GM12878 (cell line): Measurements from ENCODE around the gene PUS3. TPM values are rescaled to one million over a fixed set of nuclear protein-coding genes. Genes with fewer than 3 reads are reported as not detected.

ENCODE experiments used
- ATAC-seq: fragments of 200-7000 bp; cut with Tn5 transposase; 3 replicates; pipeline ENCODE4 v1.9.1; 2020; ENCODE audit warnings: mild to moderate bottlenecking, moderate library complexity
- BruUV-seq: library from RNA; stranded (reverse); fragments of 400-500 nt; replicated peaks from 2 replicates; lab custom pipeline; 2021; lab: Mats Ljungman, UMichigan
- CTCF ChIA-PET: fragments of 300-600 bp; sonication (Branson Sonifier 250); formaldehyde crosslinking; extraction: SDS; loops from one replicate; lab custom pipeline; 2021; ENCODE audit warnings: inconsistent platforms; lab: Yijun Ruan, JAX
- POLR2A ChIA-PET: fragments of 350-600 bp; formaldehyde crosslinking; extraction: SDS; loops from one replicate; lab custom pipeline; 2021; ENCODE audit warnings: inconsistent platforms; lab: Charles Lee
- RAD21 ChIA-PET: fragments of 300-600 bp; sonication (Branson Sonifier 250); formaldehyde crosslinking; loops from one replicate; lab custom pipeline; 2023; ENCODE audit warnings: antibody characterized with exemption; ENCODE audit not compliant: unreplicated experiment; lab: Charles Lee
- SMC1A ChIA-PET: fragments of 300-600 bp; sonication (Branson Sonifier 250); formaldehyde crosslinking; loops from one replicate; lab custom pipeline; 2023; ENCODE audit not compliant: unreplicated experiment, uncharacterized antibody; lab: Charles Lee
- DNase-seq: peaks from one replicate; pipeline ENCODE4 v3.0.0-alpha.2; 2011; ENCODE audit warnings: low read depth, low spot score
- FAIRE-seq: peaks from 3 replicates; lab custom pipeline; 2011; peaks lifted over from hg19 to GRCh38; lab: Jason Lieb, UNC
- H2AFZ ChIP-seq: 2 replicates; pipeline ENCODE4 v1.6.0; 2011; ENCODE audit warnings: low read depth, low read length, control low read depth; ENCODE audit not compliant: control insufficient read depth
- H3K27ac ChIP-seq: 2 replicates; pipeline ENCODE4 v1.5.1; 2011; ENCODE audit warnings: control low read depth; ENCODE audit not compliant: control insufficient read depth, insufficient read depth
- H3K27me3 ChIP-seq, 2 experiments: replicated peaks in 1 of 2; 2 replicates each; pipeline versions ENCODE4 v1.6.0 to v1.6.1; 2011; ENCODE audit warnings: low read length in 1 of 2; ENCODE audit not compliant: control insufficient read depth in 2 of 2, insufficient read depth in 2 of 2
- H3K36me3 ChIP-seq, 2 experiments: 2 replicates each; pipeline ENCODE4 v1.5.1; 2011; ENCODE audit warnings: low read length in 1 of 2; ENCODE audit not compliant: control insufficient read depth in 2 of 2, insufficient read depth in 2 of 2
- H3K4me1 ChIP-seq: 2 replicates; pipeline ENCODE4 v1.6.1; 2011; ENCODE audit warnings: mild to moderate bottlenecking, low read length, moderate library complexity, mixed read lengths; ENCODE audit not compliant: control insufficient read depth, insufficient read depth
- H3K4me2 ChIP-seq: 2 replicates; pipeline ENCODE4 v1.6.0; 2011; ENCODE audit warnings: control low read depth; ENCODE audit not compliant: control insufficient read depth, insufficient read depth
- H3K4me3 ChIP-seq: fragments of 200-600 bp; sonication (generic); 2 replicates; pipeline ENCODE4 v1.5.1; 2016
- H3K79me2 ChIP-seq: 2 replicates; pipeline ENCODE4 v1.6.0; 2011; ENCODE audit warnings: low read length; ENCODE audit not compliant: control insufficient read depth, insufficient read depth
- H3K9ac ChIP-seq: 2 replicates; pipeline ENCODE4 v1.8.0; 2011; ENCODE audit warnings: low read length, control low read depth, mixed read lengths; ENCODE audit not compliant: control insufficient read depth, insufficient read depth
- H3K9me3 ChIP-seq: replicated peaks from 3 replicates; pipeline ENCODE4 v1.5.1; 2011; ENCODE audit warnings: mild to moderate bottlenecking, low read length; ENCODE audit not compliant: control insufficient read depth, insufficient read depth
- H4K20me1 ChIP-seq: 2 replicates; pipeline ENCODE4 v1.6.0; 2011; ENCODE audit not compliant: control insufficient read depth, insufficient read depth
- JUNB ChIP-seq: IDR thresholded peaks from 2 replicates; pipeline ENCODE4 v1.6.1; 2016; ENCODE audit warnings: antibody characterized with exemption, mild to moderate bottlenecking
- MTA2 ChIP-seq: fragments of 450-650 bp; IDR thresholded peaks from 2 replicates; pipeline ENCODE4 v1.6.1; 2016; ENCODE audit warnings: low read depth, mild to moderate bottlenecking, moderate library complexity
- MTA3 ChIP-seq: IDR thresholded peaks from 2 replicates; pipeline ENCODE4 v1.6.1; 2012; ENCODE audit warnings: low read length, inconsistent platforms, borderline replicate concordance
- NFIC ChIP-seq: IDR thresholded peaks from 2 replicates; pipeline ENCODE4 v1.6.1; 2012; ENCODE audit warnings: low read depth, mild to moderate bottlenecking, inconsistent platforms, low read length, moderate library complexity
- PAX5 ChIP-seq: IDR thresholded peaks from 2 replicates; pipeline ENCODE4 v1.6.1; 2011; ENCODE audit warnings: low read depth, low read length, borderline replicate concordance
- POLR2AphosphoS5 ChIP-seq: IDR thresholded peaks from 2 replicates; pipeline ENCODE4 v1.6.1; 2011; ENCODE audit warnings: mild to moderate bottlenecking, low read length, inconsistent platforms
- RUNX3 ChIP-seq: IDR thresholded peaks from 2 replicates; pipeline ENCODE4 v1.6.1; 2012; ENCODE audit warnings: low read length, inconsistent platforms
- SMC3 ChIP-seq: IDR thresholded peaks from 2 replicates; pipeline ENCODE4 v1.6.1; 2011; ENCODE audit warnings: low read length, improper control_type of control experiment, borderline replicate concordance
- SREBF1 ChIP-seq: IDR thresholded peaks from 2 replicates; pipeline ENCODE4 v1.6.1; 2012; ENCODE audit warnings: mild to moderate bottlenecking, low read length
- SUPT20H ChIP-seq: IDR thresholded peaks from 2 replicates; pipeline ENCODE4 v1.6.1; 2011; ENCODE audit warnings: low read depth, mild to moderate bottlenecking, low read length, moderate library complexity, borderline replicate concordance; ENCODE audit not compliant: control insufficient read depth
- WRNIP1 ChIP-seq: IDR thresholded peaks from 2 replicates; pipeline ENCODE4 v1.6.1; 2011; ENCODE audit warnings: low read depth, low read length, improper control_type of control experiment, borderline replicate concordance
- ZBTB33 ChIP-seq: fragments of 450-650 bp; IDR thresholded peaks from 2 replicates; pipeline ENCODE4 v1.6.1; 2017; ENCODE audit warnings: mild to moderate bottlenecking
- WGBS: methylation state at CpG from one replicate; pipeline ENCODE4 v1.1.6; 2016; ENCODE audit warnings: low lambda C conversion rate; ENCODE audit not compliant: insufficient replicate concordance, insufficient coverage; ENCODE audit errors: missing lambda C conversion rate; 5-methylcytosine and 5-hydroxymethylcytosine counted together
- in situ Hi-C: fragments of 300-500 bp; cut with MboI; formaldehyde crosslinking; loops from 9 replicates; pipeline ENCODE4 v1.14.3; 2018; ENCODE audit warnings: mixed read lengths
- intact Hi-C: fragments of 100-400 bp; cut with micrococcal nuclease; formaldehyde crosslinking; loops from one replicate; pipeline ENCODE4 v1.14.2; 2022; ENCODE audit not compliant: unreplicated experiment
- polyA plus RNA-seq, 11 experiments: library from polyadenylated mRNA; depleted of rRNA in 4 of 11; unstranded in 6 of 11; stranded (reverse) in 5 of 11; fragments of >200 nt; fragmentation: Nextera tagmentation in 4 of 11; fragmentation: Illumina TruSeq in 1 of 11; extraction: Ambion mirVana in 4 of 11; extraction: Trizol in 1 of 11; gene quantifications; 1 replicate in 1 of 11; 2 replicates in 10 of 11; pipeline versions ENCODE4 v1.2.1 to v1.2.3, GENCODE V29; 2011 to 2016; ENCODE audit warnings: inconsistent platforms in 2 of 11, missing spikeins in 2 of 11, low read depth in 1 of 11
- total RNA-seq, 4 experiments: library from RNA; depleted of rRNA in 3 of 4; stranded (reverse); fragments of >200 nt in 3 of 4; fragmentation: Illumina TruSeq in 1 of 4; extraction: Trizol in 1 of 4; gene quantifications; 2 replicates each; pipeline versions ENCODE4 v1.2.1 to v1.2.3, GENCODE V29; 2013 to 2021
- TF ChIP-seq, protein P1 (sequence below): IDR thresholded peaks from 2 replicates; pipeline ENCODE4 v1.6.1; 2011; ENCODE audit warnings: low read depth, mild to moderate bottlenecking, low read length, moderate library complexity, borderline replicate concordance; ENCODE audit errors: extremely low read depth
- TF ChIP-seq, protein P2 (sequence below): IDR thresholded peaks from 2 replicates; pipeline ENCODE4 v1.6.1; 2012; ENCODE audit warnings: low read depth, low read length, improper control_type of control experiment
- TF ChIP-seq, protein P3 (sequence below): IDR thresholded peaks from 2 replicates; pipeline ENCODE4 v1.6.1; 2011; ENCODE audit warnings: low read depth, low read length, improper control_type of control experiment, borderline replicate concordance

The PUS3 gene
- total and polyA plus RNA-seq, 10 of the 15 experiments (the other 5 are each of a cell fraction or from before 2014, with no cell fraction given) = 10.9 to 22.4 (median 14.3) TPM

DNA sequence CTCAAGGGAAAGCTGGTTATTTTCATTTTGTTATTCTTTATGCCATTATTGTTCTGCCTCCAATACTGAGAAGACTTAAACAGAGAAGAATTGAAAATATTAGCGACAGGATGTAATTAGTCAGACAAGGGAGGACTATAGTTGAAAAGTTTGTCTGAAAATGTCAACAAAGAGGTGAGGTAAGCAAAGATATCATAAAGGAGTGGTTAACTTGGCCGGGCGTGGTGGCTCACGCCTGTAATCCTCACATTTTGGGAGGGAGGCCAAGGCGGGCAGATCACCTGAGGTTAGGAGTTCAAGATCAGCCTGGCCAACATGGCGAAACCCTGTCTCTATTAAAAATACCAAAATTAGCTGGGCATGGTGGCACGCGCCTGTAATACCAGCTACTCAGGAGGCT, 19.6 kb downstream of the PUS3 start (continued):
- TF ChIP-seq, protein P1, sequence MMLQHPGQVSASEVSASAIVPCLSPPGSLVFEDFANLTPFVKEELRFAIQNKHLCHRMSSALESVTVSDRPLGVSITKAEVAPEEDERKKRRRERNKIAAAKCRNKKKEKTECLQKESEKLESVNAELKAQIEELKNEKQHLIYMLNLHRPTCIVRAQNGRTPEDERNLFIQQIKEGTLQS = no peak
- TF ChIP-seq RUNX3 (no peak), NFIC (no peak)

DNA sequence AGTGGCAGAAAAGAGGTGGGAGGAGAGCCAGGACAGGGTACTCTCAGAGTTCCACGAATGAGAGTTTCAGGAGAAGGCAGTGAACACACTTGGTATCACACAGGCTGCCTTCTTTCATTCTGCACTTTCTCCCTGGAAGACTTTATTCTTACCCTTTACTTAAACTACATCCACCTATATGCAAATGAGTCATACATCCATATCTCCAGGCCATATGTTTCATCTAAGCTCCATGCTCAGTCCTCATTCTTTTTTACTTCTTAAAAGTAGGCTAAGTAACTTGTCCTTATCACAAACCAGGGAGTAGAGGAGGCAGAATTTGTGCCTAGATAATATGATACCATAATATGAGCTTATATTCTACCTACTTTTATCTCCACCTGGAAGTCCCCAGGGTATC, 21.7 kb downstream of the PUS3 start:
- Histone ChIP-seq H3K27ac (no peak overlapping the region), H4K20me1 (no peaks in the 10 kb centered on the region), H3K9ac (no peak overlapping the region), H3K27me3 (no peaks in the 10 kb centered on the region), H3K4me3 (no peak overlapping the region), H3K9me3 (no peaks in the 10 kb centered on the region), H3K79me2 (peaks cover 3% of the 10 kb centered on the region), H3K36me3 (no peaks in the 10 kb centered on the region), H2AFZ (no peak overlapping the region), H3K4me2 (no peak overlapping the region), H3K4me1 (no peaks in the 10 kb centered on the region)
- ATAC-seq = no peak
- ChIA-PET POLR2A (no interaction called here), CTCF (interaction anchor here (2.0 kb wide), 1 partner anchor 15 kb away, joined by 5 read pairs; no protein-coding TSS in a partner anchor), RAD21 (no interaction called here), SMC1A (interaction anchor here (0.8 kb wide), 1 partner anchor 238 kb away, joined by 3 read pairs; no protein-coding TSS in a partner anchor)
- no peak for FAIRE-seq
- WGBS = 53% methylated on average over 1 of the region's 1 CpG
- no peak for DNase-seq
- in situ Hi-C loops (loop anchor here (25.0 kb wide), 1 partner anchor 919 kb away; the partner anchor contains the start of gene CCDC15), intact Hi-C loops (no loop called here)
- TF ChIP-seq SREBF1 (no peak), NFIC (no peak), SUPT20H (no peak), WRNIP1 (no peak), SMC3 (no peak), POLR2AphosphoS5 (no peak), PAX5 (no peak), MTA2 (no peak), ZBTB33 (no peak), MTA3 (no peak), JUNB (no peak)
- TF ChIP-seq, protein P2, sequence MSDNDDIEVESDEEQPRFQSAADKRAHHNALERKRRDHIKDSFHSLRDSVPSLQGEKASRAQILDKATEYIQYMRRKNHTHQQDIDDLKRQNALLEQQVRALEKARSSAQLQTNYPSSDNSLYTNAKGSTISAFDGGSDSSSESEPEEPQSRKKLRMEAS = no peak
- TF ChIP-seq, protein P3, sequence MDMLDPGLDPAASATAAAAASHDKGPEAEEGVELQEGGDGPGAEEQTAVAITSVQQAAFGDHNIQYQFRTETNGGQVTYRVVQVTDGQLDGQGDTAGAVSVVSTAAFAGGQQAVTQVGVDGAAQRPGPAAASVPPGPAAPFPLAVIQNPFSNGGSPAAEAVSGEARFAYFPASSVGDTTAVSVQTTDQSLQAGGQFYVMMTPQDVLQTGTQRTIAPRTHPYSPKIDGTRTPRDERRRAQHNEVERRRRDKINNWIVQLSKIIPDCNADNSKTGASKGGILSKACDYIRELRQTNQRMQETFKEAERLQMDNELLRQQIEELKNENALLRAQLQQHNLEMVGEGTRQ = no peak
- TF ChIP-seq, all 136 proteins: peak for 0
- BruUV-seq = no TSS peak
